A549 (cell line): ENCODE measurements around the gene NGEF. TPM values are rescaled to one million over a fixed set of nuclear protein-coding genes. Genes with fewer than 3 reads are reported as not detected.

ENCODE experiments used
- ATAC-seq, 2 experiments: fragments of 200-7000 bp in 1 of 2; fragments of >200 bp in 1 of 2; cut with Nextera tagmentation in 1 of 2; cut with Tn5 transposase in 1 of 2; 3 replicates each; pipeline versions ENCODE4 v1.8.0 to v1.9.1; 2018 to 2020; ENCODE audit warnings: mild to moderate bottlenecking in 1 of 2, moderate library complexity in 1 of 2
- CTCF ChIA-PET: fragments of 300-600 bp; sonication (Branson Sonifier 250); formaldehyde crosslinking; extraction: SDS; loops from one replicate; lab custom pipeline; 2021; ENCODE audit warnings: antibody characterized with exemption, inconsistent platforms; lab: Yijun Ruan, JAX
- POLR2A ChIA-PET: fragments of 350-600 bp; formaldehyde crosslinking; extraction: SDS; loops from one replicate; lab custom pipeline; 2021; ENCODE audit warnings: antibody characterized with exemption, inconsistent platforms; lab: Yijun Ruan, JAX
- DNase-seq, 2 experiments: peaks; one replicate each; pipeline versions ENCODE4 v3.0.0 to v3.0.0-alpha.2; 2011 to 2016; ENCODE audit warnings: low read depth in 1 of 2, low spot score in 1 of 2
- FAIRE-seq: peaks from 2 replicates; lab custom pipeline; 2011; peaks lifted over from hg19 to GRCh38; lab: Jason Lieb, UNC
- H3K27ac ChIP-seq, 2 experiments: fragments of >200 bp; sonication (Bioruptor Twin); formaldehyde crosslinking; 3 replicates each; pipeline ENCODE4 v1.5.1; 2016 to 2017
- H3K4me1 ChIP-seq: fragments of >200 bp; sonication (Bioruptor Twin); formaldehyde crosslinking; 3 replicates; pipeline ENCODE4 v1.6.1; 2016
- H3K4me2 ChIP-seq: fragments of >200 bp; sonication (Bioruptor Twin); formaldehyde crosslinking; 3 replicates; pipeline ENCODE4 v1.6.1; 2016
- H3K4me3 ChIP-seq: fragments of >200 bp; sonication (Bioruptor Twin); formaldehyde crosslinking; 3 replicates; pipeline ENCODE4 v1.5.1; 2016
- H3K9me3 ChIP-seq: fragments of >200 bp; sonication (Bioruptor Twin); formaldehyde crosslinking; 3 replicates; pipeline ENCODE4 v1.6.1; 2016
- CBX2 ChIP-seq: fragments of 200-600 bp; sonication (generic); IDR thresholded peaks from 2 replicates; pipeline ENCODE4 v1.6.1; 2016; ENCODE audit warnings: low read depth, mild to moderate bottlenecking, borderline replicate concordance
- CHD4 ChIP-seq: fragments of 200-600 bp; sonication (generic); IDR thresholded peaks from 2 replicates; pipeline ENCODE4 v1.6.1; 2016; ENCODE audit warnings: antibody characterized with exemption, mild to moderate bottlenecking, borderline replicate concordance
- EHF ChIP-seq: fragments of 250-450 bp; sonication (Bioruptor Pico); IDR thresholded peaks from 2 replicates; pipeline ENCODE4 v1.5.0; 2020; ENCODE audit warnings: mild to moderate bottlenecking
- EHMT2 ChIP-seq: fragments of 200-600 bp; sonication (generic); IDR thresholded peaks from 2 replicates; pipeline ENCODE4 v1.6.1; 2016; ENCODE audit warnings: antibody characterized with exemption, low read depth, mild to moderate bottlenecking, moderate library complexity
- EP300 ChIP-seq, 2 experiments: fragments of >200 bp; sonication (Bioruptor Twin); formaldehyde crosslinking; IDR thresholded peaks; 2 replicates in 1 of 2; 3 replicates in 1 of 2; pipeline ENCODE4 v1.6.1; 2016 to 2017
- ESRRA ChIP-seq: fragments of 150-350 bp; IDR thresholded peaks from 2 replicates; pipeline ENCODE4 v1.6.1; 2014; ENCODE audit warnings: mild to moderate bottlenecking, low read length, borderline replicate concordance
- GATA3 ChIP-seq: IDR thresholded peaks from 2 replicates; pipeline ENCODE4 v1.6.1; 2012; ENCODE audit warnings: borderline replicate concordance
- HOXB13 ChIP-seq: fragments of 250-450 bp; sonication (Bioruptor Pico); IDR thresholded peaks from 2 replicates; pipeline ENCODE4 v1.5.0; 2020; ENCODE audit warnings: low read depth, mild to moderate bottlenecking, moderate library complexity
- HOXB5 ChIP-seq: fragments of 250-450 bp; sonication (Bioruptor Pico); IDR thresholded peaks from 2 replicates; pipeline ENCODE4 v1.5.0; 2020; ENCODE audit warnings: mild to moderate bottlenecking, moderate library complexity
- JUN ChIP-seq, 2 experiments: fragments of >200 bp; sonication (Bioruptor Twin); formaldehyde crosslinking; IDR thresholded peaks; 2 replicates in 1 of 2; 3 replicates in 1 of 2; pipeline ENCODE4 v1.6.1; 2016 to 2017
- KDM5A ChIP-seq: fragments of 200-600 bp; sonication (generic); IDR thresholded peaks from 2 replicates; pipeline ENCODE4 v1.6.1; 2016; ENCODE audit warnings: antibody characterized with exemption, mild to moderate bottlenecking
- MAFK ChIP-seq: fragments of 450-650 bp; IDR thresholded peaks from 2 replicates; pipeline ENCODE4 v1.6.1; 2014; ENCODE audit not compliant: partially characterized antibody
- MAZ ChIP-seq: fragments of 150-350 bp; IDR thresholded peaks from 2 replicates; pipeline ENCODE4 v1.6.1; 2014; ENCODE audit warnings: antibody characterized with exemption, low read depth, low read length, borderline replicate concordance
- MYC ChIP-seq: IDR thresholded peaks from 2 replicates; pipeline ENCODE4 v1.6.1; 2012; ENCODE audit warnings: mild to moderate bottlenecking, inconsistent platforms, low read length, improper control_type of control experiment, borderline replicate concordance
- NPAS2 ChIP-seq: fragments of 250-450 bp; sonication (Bioruptor Pico); IDR thresholded peaks from 2 replicates; pipeline ENCODE4 v1.8.0; 2022; ENCODE audit warnings: mild to moderate bottlenecking, moderate library complexity, borderline replicate concordance
- PHF8 ChIP-seq: fragments of 200-600 bp; sonication (generic); IDR thresholded peaks from 2 replicates; pipeline ENCODE4 v1.6.1; 2016; ENCODE audit warnings: low read depth, mild to moderate bottlenecking, antibody characterized with exemption, moderate library complexity, borderline replicate concordance
- POLR2AphosphoS2 ChIP-seq: conservative IDR thresholded peaks from 2 replicates; pipeline ENCODE4 v1.6.1; 2012; ENCODE audit warnings: low read length, improper control_type of control experiment, inconsistent platforms
- RAD21 ChIP-seq, 2 experiments: fragments of >200 bp in 1 of 2; sonication (Bioruptor Twin) in 1 of 2; formaldehyde crosslinking in 1 of 2; IDR thresholded peaks in 1 of 2; conservative IDR thresholded peaks in 1 of 2; 2 replicates in 1 of 2; 3 replicates in 1 of 2; pipeline ENCODE4 v1.6.1; 2012 to 2018; ENCODE audit warnings: inconsistent platforms in 1 of 2
- RCOR1 ChIP-seq: fragments of 150-350 bp; IDR thresholded peaks from 2 replicates; pipeline ENCODE4 v1.6.1; 2014; ENCODE audit warnings: antibody characterized with exemption, low read length, low read depth
- RNF2 ChIP-seq: fragments of 200-600 bp; sonication (generic); IDR thresholded peaks from 2 replicates; pipeline ENCODE4 v1.6.1; 2016; ENCODE audit warnings: low read depth, mild to moderate bottlenecking, antibody characterized with exemption, moderate library complexity, borderline replicate concordance
- SMC3 ChIP-seq: fragments of >200 bp; sonication (Bioruptor Twin); formaldehyde crosslinking; IDR thresholded peaks from 3 replicates; pipeline ENCODE4 v1.6.1; 2018; ENCODE audit warnings: inconsistent platforms
- ZNF302 ChIP-seq: fragments of 250-450 bp; sonication (Bioruptor Pico); IDR thresholded peaks from 2 replicates; pipeline ENCODE4 v1.9.0; 2021; ENCODE audit warnings: inconsistent platforms, mild to moderate bottlenecking, moderate library complexity
- ZSCAN20 ChIP-seq: fragments of 250-450 bp; sonication (Bioruptor Pico); IDR thresholded peaks from 2 replicates; pipeline ENCODE4 v1.8.0; 2022; ENCODE audit warnings: mild to moderate bottlenecking, moderate library complexity
- WGBS: methylation state at CpG from one replicate; pipeline ENCODE4 v1.1.6; 2017; ENCODE audit errors: missing lambda C conversion rate; 5-methylcytosine and 5-hydroxymethylcytosine counted together
- polyA plus RNA-seq, 4 experiments: library from polyadenylated mRNA; depleted of rRNA in 3 of 4; stranded (reverse); fragments of >200 nt; fragmentation: RNase III in 1 of 4; extraction: RNeasy Plus Mini Kit Qiagen cat#74134 plus additional on column Dnase treatment in 1 of 4; gene quantifications; 2 replicates in 3 of 4; 3 replicates in 1 of 4; pipeline ENCODE4 v1.2.3, GENCODE V29; 2011 to 2017
- TF ChIP-seq, protein P1 (sequence below): fragments of 250-450 bp; sonication (Bioruptor Pico); IDR thresholded peaks from 2 replicates; pipeline ENCODE4 v1.5.0; 2020; ENCODE audit warnings: low read depth, mild to moderate bottlenecking, moderate library complexity
- TF ChIP-seq, protein P2 (sequence below): fragments of 450-650 bp; IDR thresholded peaks from 2 replicates; pipeline ENCODE4 v1.6.1; 2014; ENCODE audit warnings: antibody characterized with exemption

Gene NGEF
- polyA plus RNA-seq, 2 of the 4 experiments (the other 2 are of a cell fraction), result 8.1 to 9.7 TPM

DNA sequence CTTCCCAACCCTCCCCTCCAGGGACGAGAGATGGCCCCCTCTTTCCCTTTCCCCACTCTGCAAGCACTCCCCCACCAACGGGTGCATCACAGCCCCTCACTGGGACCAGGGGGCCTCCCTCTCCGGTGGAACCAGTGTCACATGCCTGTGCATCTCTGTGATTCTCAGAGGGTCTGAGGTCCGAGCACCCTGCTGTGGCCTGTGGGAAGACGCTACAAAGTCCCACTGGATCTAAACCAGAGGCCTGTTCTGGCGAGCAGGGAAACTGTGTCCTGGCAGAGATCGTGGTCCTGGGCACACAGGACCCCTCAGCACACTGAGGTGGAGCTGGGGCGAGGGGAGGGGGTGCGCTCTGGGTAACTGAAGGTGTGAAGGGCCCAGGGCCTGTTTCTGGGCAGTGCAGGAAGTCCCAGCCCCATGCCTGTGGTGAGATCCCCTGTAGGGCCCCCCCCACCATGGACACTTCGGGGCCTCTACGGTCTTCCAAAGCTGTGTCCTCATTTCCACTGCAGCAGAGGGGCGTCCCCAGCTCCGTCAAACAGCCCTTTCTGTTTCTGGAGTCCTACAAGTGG lies 135.0 kb downstream of the NGEF start:
- H3K4me2 ChIP-seq, result peak overlapping the region; percentile 96
- 94% methylated on average over 7 of the region's 13 CpGs for WGBS
- ChIA-PET POLR2A (no interaction called here), CTCF (interaction anchor here (0.9 to 2.6 kb wide), 5 partner anchors 9 to 176 kb away, joined by 3 to 10 read pairs (median 5); no protein-coding TSS in a partner anchor)
- H3K9me3 ChIP-seq, result no peaks in the 10 kb centered on the region
- ATAC-seq (no peak), DNase-seq (no peak), FAIRE-seq (no peak)
- peak overlapping the region; percentile 93 to 97 for H3K27ac ChIP-seq
- H3K4me3 ChIP-seq, result peak overlapping the region; percentile 81
- TF ChIP-seq CBX2 (no peak), CHD4 (no peak), NPAS2 (CRISPR knock-in tag) (no peak), HOXB5 (CRISPR knock-in tag) (no peak), ZSCAN20 (CRISPR knock-in tag) (no peak), PHF8 (no peak), ZNF302 (CRISPR knock-in tag) (no peak)
- TF ChIP-seq, protein P1, sequence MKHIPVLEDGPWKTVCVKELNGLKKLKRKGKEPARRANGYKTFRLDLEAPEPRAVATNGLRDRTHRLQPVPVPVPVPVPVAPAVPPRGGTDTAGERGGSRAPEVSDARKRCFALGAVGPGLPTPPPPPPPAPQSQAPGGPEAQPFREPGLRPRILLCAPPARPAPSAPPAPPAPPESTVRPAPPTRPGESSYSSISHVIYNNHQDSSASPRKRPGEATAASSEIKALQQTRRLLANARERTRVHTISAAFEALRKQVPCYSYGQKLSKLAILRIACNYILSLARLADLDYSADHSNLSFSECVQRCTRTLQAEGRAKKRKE (CRISPR knock-in tag), result no peak
- peaks cover 55% of the 10 kb centered on the region for H3K4me1 ChIP-seq

DNA sequence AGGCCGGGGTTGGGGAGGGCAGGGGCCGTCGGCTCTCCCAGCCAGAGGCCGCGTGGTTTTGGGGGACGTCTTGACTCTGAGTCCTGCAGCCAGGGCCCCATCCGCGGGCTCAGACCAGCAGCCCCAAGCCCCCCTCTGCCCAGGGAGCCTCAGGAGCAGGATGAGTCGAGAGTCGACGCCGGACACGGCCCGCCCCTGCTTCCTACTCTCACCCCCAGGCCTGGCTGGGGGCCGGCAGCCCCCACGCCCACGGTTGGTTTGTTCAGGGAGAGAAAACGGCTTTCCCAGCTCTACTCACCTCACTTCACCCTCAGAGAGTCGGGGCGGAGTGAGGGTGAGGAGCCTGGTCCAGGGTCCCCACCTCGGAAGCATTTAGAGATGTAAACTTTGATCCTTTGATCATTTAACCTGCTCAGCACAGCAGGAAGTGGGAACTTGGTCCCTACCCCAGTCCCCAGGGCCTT lies 136.0 kb downstream of the NGEF start:
- ATAC-seq (peak; percentile 5 to 30; a peak in 4 of 6 replicates), FAIRE-seq (no peak), DNase-seq (no peak)
- WGBS, result 0% methylated on average over 5 of the region's 21 CpGs
- H3K4me1 ChIP-seq, result peaks cover 55% of the 10 kb centered on the region
- no peaks in the 10 kb centered on the region for H3K9me3 ChIP-seq
- TF ChIP-seq MAZ (no peak), HOXB13 (CRISPR knock-in tag) (no peak), JUN (IDR thresholded peaks at IDR 0.05) (no peak), POLR2AphosphoS2 (no peak), ZSCAN20 (CRISPR knock-in tag) (no peak), RAD21 (conservative IDR thresholded peaks at IDR 0.05 in 1 of 2, IDR thresholded peaks at IDR 0.05 in 1 of 2) (no peak), NPAS2 (CRISPR knock-in tag) (no peak), EHF (CRISPR knock-in tag) (no peak), ESRRA (no peak), EHMT2 (no peak), MAFK (no peak), RCOR1 (no peak), CHD4 (no peak), KDM5A (no peak), GATA3 (no peak), SMC3 (no peak), RNF2 (no peak), MYC (no peak), EP300 (IDR thresholded peaks at IDR 0.05) (no peak)
- TF ChIP-seq, protein P2, sequence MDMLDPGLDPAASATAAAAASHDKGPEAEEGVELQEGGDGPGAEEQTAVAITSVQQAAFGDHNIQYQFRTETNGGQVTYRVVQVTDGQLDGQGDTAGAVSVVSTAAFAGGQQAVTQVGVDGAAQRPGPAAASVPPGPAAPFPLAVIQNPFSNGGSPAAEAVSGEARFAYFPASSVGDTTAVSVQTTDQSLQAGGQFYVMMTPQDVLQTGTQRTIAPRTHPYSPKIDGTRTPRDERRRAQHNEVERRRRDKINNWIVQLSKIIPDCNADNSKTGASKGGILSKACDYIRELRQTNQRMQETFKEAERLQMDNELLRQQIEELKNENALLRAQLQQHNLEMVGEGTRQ, result no peak
- peak overlapping the region; percentile 93 to 97 for H3K27ac ChIP-seq
- CTCF ChIA-PET, result interaction anchor here (0.9 to 1.1 kb wide), 3 partner anchors 10 to 177 kb away, joined by 3 to 6 read pairs (median 3); no protein-coding TSS in a partner anchor
- H3K4me3 ChIP-seq, result peak overlapping the region; percentile 81
- H3K4me2 ChIP-seq, result peak overlapping the region; percentile 96
- POLR2A ChIA-PET, result no interaction called here
